HUES6 (cell line): ENCODE measurements around the gene COL20A1.

Source experiments
- H3K27ac ChIP-seq: 2 replicates; pipeline ENCODE4 v1.7.0; 2013; ENCODE audit warnings: low read depth, mild to moderate bottlenecking, low read length, inconsistent platforms
- H3K27me3 ChIP-seq: 2 replicates; pipeline ENCODE4 v1.6.1; 2013; ENCODE audit warnings: low read length; ENCODE audit not compliant: control insufficient read depth, insufficient read depth
- H3K36me3 ChIP-seq: 2 replicates; pipeline ENCODE4 v1.6.1; 2013; ENCODE audit warnings: low read length; ENCODE audit not compliant: control insufficient read depth, insufficient read depth
- H3K4me1 ChIP-seq: 2 replicates; pipeline ENCODE4 v1.6.1; 2013; ENCODE audit warnings: low read length; ENCODE audit not compliant: control insufficient read depth, insufficient read depth
- H3K4me3 ChIP-seq: 2 replicates; pipeline ENCODE4 v1.5.1; 2013; ENCODE audit warnings: low read depth, low read length
- H3K9ac ChIP-seq: one replicate; pipeline ENCODE4 v1.6.1; 2013; ENCODE audit warnings: mild to moderate bottlenecking, low read length
- H3K9me3 ChIP-seq: 2 replicates; pipeline ENCODE4 v1.6.1; 2013; ENCODE audit warnings: low read depth, low read length; ENCODE audit not compliant: control insufficient read depth, insufficient read depth

The COL20A1 gene

GRCh38 chr20:63286781-63287696, 5.9 kb upstream of the COL20A1 start:
- Histone ChIP-seq H3K9me3 (no peaks in the 10 kb centered on the region), H3K4me3 (no peak overlapping the region), H3K9ac (no peak overlapping the region), H3K4me1 (peaks cover 9% of the 10 kb centered on the region), H3K27ac (no peak overlapping the region), H3K36me3 (peaks cover 74% of the 10 kb centered on the region), H3K27me3 (no peaks in the 10 kb centered on the region)

- no peaks in the 10 kb centered on the region for H3K27me3 ChIP-seq
- H3K36me3 ChIP-seq = peaks cover 65% of the 10 kb centered on the region
- H3K27ac ChIP-seq = no peak overlapping the region
- no peak overlapping the region for H3K9ac ChIP-seq
- peaks cover 9% of the 10 kb centered on the region for H3K4me1 ChIP-seq
- no peaks in the 10 kb centered on the region for H3K9me3 ChIP-seq
- no peak overlapping the region for H3K4me3 ChIP-seq
Measured at GRCh38 chr20:63287697-63288580, 5.0 kb upstream of the COL20A1 start.

GRCh38 chr20:63288581-63289251, 4.3 kb upstream of the COL20A1 start:
- H3K4me3 ChIP-seq = no peak overlapping the region
- H3K27ac ChIP-seq = no peak overlapping the region
- H3K9me3 ChIP-seq = no peaks in the 10 kb centered on the region
- H3K4me1 ChIP-seq = peaks cover 9% of the 10 kb centered on the region
- H3K9ac ChIP-seq = no peak overlapping the region
- peaks cover 58% of the 10 kb centered on the region for H3K36me3 ChIP-seq
- H3K27me3 ChIP-seq = no peaks in the 10 kb centered on the region

GRCh38 chr20:63289311-63290135, 3.5 kb upstream of the COL20A1 start:
- Histone ChIP-seq H3K9me3 (no peaks in the 10 kb centered on the region), H3K27me3 (no peaks in the 10 kb centered on the region), H3K4me1 (peaks cover 9% of the 10 kb centered on the region), H3K9ac (no peak overlapping the region), H3K36me3 (peaks cover 50% of the 10 kb centered on the region), H3K4me3 (no peak overlapping the region), H3K27ac (no peak overlapping the region)

GRCh38 chr20:63290136-63290676, 2.8 kb upstream of the COL20A1 start:
- no peaks in the 10 kb centered on the region for H3K9me3 ChIP-seq
- peaks cover 43% of the 10 kb centered on the region for H3K36me3 ChIP-seq
- no peak overlapping the region for H3K4me3 ChIP-seq
- no peak overlapping the region for H3K27ac ChIP-seq
- peaks cover 14% of the 10 kb centered on the region for H3K4me1 ChIP-seq
- H3K27me3 ChIP-seq = peaks cover 5% of the 10 kb centered on the region; the same call in 1 of the 2 replicates
- peak overlapping the region; percentile 12 for H3K9ac ChIP-seq

- H3K4me3 ChIP-seq = no peak overlapping the region
Measured at GRCh38 chr20:63290677-63291472, 2.1 kb upstream of the COL20A1 start.

GRCh38 chr20:63291811-63292210, 1.2 kb upstream of the COL20A1 start:
- H3K9ac ChIP-seq = no peak overlapping the region
- no peak overlapping the region for H3K27ac ChIP-seq
- H3K4me3 ChIP-seq = no peak overlapping the region
- no peaks in the 10 kb centered on the region for H3K9me3 ChIP-seq
- H3K4me1 ChIP-seq = peaks cover 21% of the 10 kb centered on the region
- peaks cover 16% of the 10 kb centered on the region; the same call in 1 of the 2 replicates for H3K27me3 ChIP-seq
- peaks cover 29% of the 10 kb centered on the region for H3K36me3 ChIP-seq

More at GRCh38 chr20:63290677-63291472, 2.1 kb upstream of the COL20A1 start:
- H3K4me1 ChIP-seq = peaks cover 19% of the 10 kb centered on the region
- peaks cover 36% of the 10 kb centered on the region for H3K36me3 ChIP-seq
- peaks cover 12% of the 10 kb centered on the region; the same call in 1 of the 2 replicates for H3K27me3 ChIP-seq
- no peaks in the 10 kb centered on the region for H3K9me3 ChIP-seq
- H3K9ac ChIP-seq = peak overlapping the region; percentile 12
- no peak overlapping the region for H3K27ac ChIP-seq

GRCh38 chr20:63292292-63292701, 689 bp upstream of the COL20A1 start:
- H3K4me1 ChIP-seq = peaks cover 21% of the 10 kb centered on the region
- H3K4me3 ChIP-seq = no peak overlapping the region
- peaks cover 24% of the 10 kb centered on the region for H3K36me3 ChIP-seq
- no peak overlapping the region for H3K27ac ChIP-seq
- no peaks in the 10 kb centered on the region for H3K9me3 ChIP-seq
- H3K9ac ChIP-seq = no peak overlapping the region
- peaks cover 16% of the 10 kb centered on the region; the same call in 1 of the 2 replicates for H3K27me3 ChIP-seq

GRCh38 chr20:63293456-63293855, 470 bp downstream of the COL20A1 start:
- H3K9ac ChIP-seq = no peak overlapping the region
- H3K27ac ChIP-seq = no peak overlapping the region

More at GRCh38 chr20:63293456-63293855, 470 bp downstream of the COL20A1 start:
- Histone ChIP-seq H3K9me3 (no peaks in the 10 kb centered on the region), H3K4me3 (no peak overlapping the region), H3K4me1 (peaks cover 21% of the 10 kb centered on the region), H3K36me3 (peaks cover 12% of the 10 kb centered on the region), H3K27me3 (peaks cover 16% of the 10 kb centered on the region; the same call in 1 of the 2 replicates)
